ENCODE data around the gene TMEM86A.

TMEM86A gene

GRCh38 chr11:18727479-18728236, 29.1 kb downstream of the TMEM86A start:
- DNase-seq: peak; percentile 26

DNA sequence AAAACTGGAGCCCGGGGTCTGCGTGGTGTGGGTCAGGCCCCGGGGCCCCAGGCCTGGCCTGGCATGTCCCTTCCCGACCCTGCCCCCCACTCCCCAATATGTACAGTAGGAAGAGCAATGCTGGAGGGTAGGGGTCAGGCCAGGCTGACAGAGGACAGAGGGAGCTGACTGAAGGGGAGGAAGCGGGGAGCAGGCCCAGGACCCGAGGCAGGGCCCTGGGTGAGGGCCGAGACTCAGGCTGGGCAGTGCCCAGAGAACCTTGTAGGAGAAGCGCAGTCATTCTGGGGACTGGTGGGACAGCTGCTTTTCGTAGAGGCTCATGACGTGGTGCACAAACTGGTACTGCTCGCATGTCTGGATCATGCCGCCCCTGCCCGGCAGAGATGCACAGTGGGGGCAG, 30.1 kb downstream of the TMEM86A start:
- no peak for DNase-seq

GRCh38 chr11:18729426-18729825, 30.8 kb downstream of the TMEM86A start:
- no peak for DNase-seq

DNA sequence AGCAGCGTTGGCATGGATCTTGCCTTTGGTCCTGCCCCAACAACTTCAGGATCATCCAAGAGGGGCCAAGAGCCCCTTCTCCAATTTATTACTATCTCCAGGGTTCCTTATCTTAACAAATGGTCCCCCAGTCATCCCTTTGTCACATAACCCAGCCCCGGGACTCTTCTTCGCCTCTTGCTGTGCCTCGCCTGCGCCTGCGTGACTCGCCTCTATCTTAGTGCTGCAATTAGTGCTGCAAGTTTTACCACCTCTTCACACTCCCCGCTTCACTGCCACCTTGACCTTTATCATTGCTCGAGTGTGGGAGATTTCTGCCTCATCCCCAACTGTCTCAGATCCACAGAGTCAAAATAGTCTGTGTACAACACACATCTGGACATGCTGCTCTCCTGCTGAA, 31.4 kb downstream of the TMEM86A start:
- DNase-seq: no peak

DNA sequence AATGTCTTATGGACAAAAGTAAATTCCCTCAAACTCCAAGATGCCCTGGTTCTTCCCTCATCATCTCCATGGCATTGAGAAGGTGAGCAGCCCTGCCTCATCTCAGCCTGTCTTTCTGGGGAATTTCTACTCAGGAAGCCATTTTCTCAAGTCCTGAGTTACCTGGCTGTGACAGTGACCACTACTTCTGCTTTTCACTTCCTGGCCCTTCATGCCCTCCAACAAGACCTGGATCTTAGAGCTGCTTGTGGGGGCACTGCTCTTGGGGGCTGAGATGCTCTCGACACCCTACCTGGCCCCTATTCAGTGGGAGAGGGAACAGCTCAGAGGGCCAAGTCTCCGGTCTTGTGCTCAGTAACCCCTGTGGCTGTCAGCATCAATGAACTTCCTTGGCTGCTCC, 32.9 kb downstream of the TMEM86A start:
- no peak for DNase-seq

DNA sequence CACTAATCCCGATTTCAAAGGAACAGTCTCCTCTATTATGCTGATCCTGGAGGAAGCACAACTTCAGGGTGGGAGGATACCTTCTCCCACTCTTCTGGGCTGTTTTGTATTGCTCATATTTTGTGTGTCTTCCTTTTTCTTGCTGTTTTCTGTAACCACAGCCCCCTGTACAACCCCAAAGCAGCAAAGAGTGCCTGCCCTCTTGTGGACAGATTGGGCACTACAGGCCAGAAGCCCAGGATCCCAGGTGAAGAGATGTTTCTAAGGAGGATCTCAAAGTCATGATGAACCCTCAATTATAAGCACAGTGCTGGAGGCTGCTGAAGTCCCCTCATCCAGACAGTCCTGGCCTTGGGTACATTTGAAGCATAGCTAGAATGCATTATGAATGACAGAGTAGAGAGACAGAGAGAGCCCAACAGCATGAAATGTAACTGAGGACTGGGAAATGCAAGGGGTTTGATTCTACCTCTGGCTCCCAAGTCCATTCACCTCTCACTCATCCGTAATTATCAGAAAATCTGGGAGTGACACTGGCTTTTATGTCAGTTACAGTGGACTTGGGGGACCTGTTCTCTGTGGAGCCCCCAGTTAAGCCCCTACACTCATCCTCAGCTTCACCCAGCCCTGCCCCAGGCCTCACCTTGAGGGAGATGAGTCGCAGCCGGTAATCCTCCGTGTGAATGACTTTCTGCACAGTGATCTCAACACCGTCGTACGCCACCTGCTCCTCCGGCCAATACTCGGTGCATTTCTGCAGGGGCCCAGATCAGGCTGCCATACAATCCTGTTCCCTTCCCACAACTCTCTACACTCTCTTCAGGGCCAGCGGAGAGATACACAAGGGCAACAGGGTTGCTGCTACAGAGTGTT, 33.6 kb downstream of the TMEM86A start:
- DNase-seq: peak; percentile 49

DNA sequence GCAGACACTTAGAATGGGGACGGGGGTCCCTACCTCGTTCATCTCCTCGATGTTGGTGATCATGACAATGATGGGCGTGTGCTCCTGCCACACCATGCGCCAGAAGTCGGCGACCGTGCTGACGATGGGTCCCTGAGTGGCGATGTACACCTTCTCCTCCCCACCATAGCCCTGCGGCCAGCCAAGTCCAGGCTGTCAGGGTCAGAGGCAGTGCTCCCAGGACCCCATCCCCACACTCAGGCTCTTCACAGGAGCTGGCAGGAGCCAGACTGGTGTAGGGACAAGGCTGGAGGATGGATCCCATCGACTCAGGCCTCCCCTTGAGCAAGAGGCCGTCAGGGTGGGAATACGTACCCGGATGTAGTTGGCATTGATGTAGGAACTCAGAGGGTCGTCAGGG, 34.6 kb downstream of the TMEM86A start:
- DNase-seq: no peak

DNA sequence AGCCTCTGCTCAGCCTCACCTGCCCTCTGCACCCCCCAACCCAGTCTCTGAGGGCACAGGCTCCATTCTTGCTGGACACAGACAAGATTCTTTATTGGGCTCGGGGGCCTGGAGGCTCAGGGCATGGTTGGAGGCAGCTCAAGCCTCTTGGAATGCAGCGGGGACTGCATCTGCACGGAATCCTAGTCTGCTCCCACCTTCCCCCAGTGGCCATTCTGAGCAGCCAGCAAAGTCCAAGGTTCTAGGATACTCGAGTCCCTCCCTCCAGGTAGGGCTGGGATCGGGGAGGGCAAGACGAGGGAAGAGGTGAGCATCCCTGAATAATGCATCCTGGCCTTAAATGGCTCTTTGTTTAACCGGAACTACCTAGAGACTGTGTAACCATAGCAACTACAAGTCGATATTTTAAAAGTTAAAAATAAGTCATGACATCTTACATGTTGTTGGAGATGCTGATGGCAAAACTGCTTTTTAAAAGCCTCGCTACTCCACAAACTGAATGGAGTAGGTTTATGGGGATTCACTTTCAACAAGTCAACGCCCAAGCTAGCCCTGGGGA, 38.1 kb downstream of the TMEM86A start:
- no peak for DNase-seq

- no peak for DNase-seq
Observed at GRCh38 chr11:18737642-18738041, 39.1 kb downstream of the TMEM86A start.

DNA sequence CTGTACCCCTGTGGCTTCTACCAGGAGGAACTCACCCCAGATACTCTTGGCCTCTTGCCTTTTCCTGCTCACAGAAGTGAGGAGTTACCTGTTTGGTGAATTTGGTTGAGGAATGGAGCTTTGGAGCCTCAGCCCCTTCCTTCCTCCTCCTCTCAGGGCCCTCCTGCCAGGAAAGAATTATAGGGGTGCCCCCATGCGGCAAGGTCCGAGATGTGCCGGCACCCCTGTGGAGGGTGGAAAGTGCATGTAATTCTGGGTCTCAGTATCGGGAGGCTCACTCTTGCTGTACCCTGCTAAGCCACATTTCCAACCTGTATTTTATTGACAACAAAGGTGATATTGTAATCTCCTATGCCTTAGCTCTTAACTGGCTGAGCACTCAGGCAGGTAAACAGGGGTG, 41.1 kb downstream of the TMEM86A start:
- DNase-seq: no peak

GRCh38 chr11:18741783-18742182, 43.2 kb downstream of the TMEM86A start:
- DNase-seq: no peak

GRCh38 chr11:18743365-18743764, 44.8 kb downstream of the TMEM86A start:
- DNase-seq: no peak

DNA sequence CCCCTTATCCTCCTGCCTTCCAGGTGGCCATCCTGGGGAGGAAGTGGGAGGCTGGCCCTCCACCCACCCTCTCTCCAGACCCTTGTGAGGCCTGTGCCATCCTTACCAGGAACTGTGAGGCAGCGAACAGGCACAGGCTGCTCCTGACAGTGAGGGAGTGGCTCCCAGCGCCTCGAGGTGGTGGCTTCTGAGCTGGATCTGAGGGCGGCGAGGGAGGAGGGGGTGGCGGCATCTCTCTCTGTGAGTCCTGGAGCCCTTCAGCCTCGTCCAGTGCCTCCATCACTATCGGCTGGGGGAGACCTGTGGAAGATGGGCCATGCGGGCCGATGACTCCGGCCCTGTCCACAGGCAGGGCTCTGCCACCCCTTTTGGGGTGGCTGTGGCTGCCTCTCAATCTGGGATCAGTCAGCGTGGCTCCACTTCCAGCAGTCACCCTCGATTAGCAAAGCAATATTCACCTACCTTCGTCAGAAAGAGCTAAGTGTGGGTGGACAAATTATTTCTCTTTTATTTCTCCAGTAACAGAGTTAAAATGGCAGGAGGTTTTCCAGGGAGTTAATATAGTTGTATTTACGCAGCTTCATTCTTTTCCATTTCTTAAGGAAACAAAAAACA, 45.4 kb downstream of the TMEM86A start:
- DNase-seq: no peak

DNA sequence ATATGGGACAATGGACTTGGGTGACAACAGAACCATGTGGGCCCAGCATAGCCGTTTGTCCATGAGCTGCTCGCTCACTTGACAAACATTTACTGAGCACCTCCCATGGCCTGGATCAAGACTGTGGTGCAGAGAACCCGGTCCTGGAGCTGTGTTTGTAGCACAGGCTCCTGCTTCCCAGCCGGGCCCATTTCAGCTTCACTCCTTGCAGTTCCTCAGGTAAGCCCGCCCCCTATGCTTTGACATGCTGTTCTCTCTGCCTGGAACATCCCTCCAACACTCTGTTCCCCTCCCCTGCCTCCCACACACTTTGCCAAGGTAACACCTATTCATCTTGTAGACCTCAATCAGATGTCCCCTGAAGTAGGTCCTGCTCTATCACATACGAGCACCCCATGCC, 46.7 kb downstream of the TMEM86A start:
- DNase-seq: no peak

GRCh38 chr11:18748766-18749365, 50.3 kb downstream of the TMEM86A start:
- DNase-seq: no peak

- DNase-seq: no peak
Observed at GRCh38 chr11:18749681-18750319, 51.2 kb downstream of the TMEM86A start.

GRCh38 chr11:18750944-18751343, 52.4 kb downstream of the TMEM86A start:
- no peak for DNase-seq

GRCh38 chr11:18752502-18752901, 53.9 kb downstream of the TMEM86A start:
- DNase-seq: no peak

GRCh38 chr11:18754308-18754707, 55.7 kb downstream of the TMEM86A start:
- DNase-seq: no peak
